SK-N-SH (cell line): ENCODE results near the gene ALX3. TPM values are rescaled to one million over a fixed set of nuclear protein-coding genes. Genes with fewer than 3 reads are reported as not detected.
A peak's percentile ranks its signal among the peaks of the same experiment; 100 is the strongest.

Source experiments
- CTCF ChIA-PET: fragments of 300-600, 350-600 bp; formaldehyde crosslinking; extraction: SDS; loops from one replicate; lab custom pipeline; 2021; lab: Yijun Ruan, JAX
- POLR2A ChIA-PET: fragments of 350-600 bp; sonication (Branson Sonifier 250); formaldehyde crosslinking; extraction: SDS; loops from one replicate; lab custom pipeline; 2020; ENCODE audit warnings: antibody characterized with exemption, inconsistent platforms; lab: Yijun Ruan, JAX
- DNase-seq: peaks from one replicate; pipeline ENCODE4 v3.0.0; 2012
- H2AFZ ChIP-seq: fragments of 200-600 bp; sonication (generic); 2 replicates; pipeline ENCODE4 v1.8.1; 2016; ENCODE audit warnings: antibody characterized with exemption, mild to moderate bottlenecking, low read depth
- H3F3A ChIP-seq: fragments of 200-600 bp; sonication (generic); replicated peaks from 2 replicates; pipeline ENCODE3; 2016; ENCODE audit warnings: antibody characterized with exemption, mild to moderate bottlenecking; ENCODE audit not compliant: insufficient read depth
- H3K27ac ChIP-seq, 2 experiments: fragments of 200-500 bp in 1 of 2; fragments of 200-600 bp in 1 of 2; sonication (Bioruptor generic) in 1 of 2; sonication (generic), shearing (Covaris generic) in 1 of 2; 2 replicates each; pipeline versions ENCODE4 v1.5.1 to v1.6.1; 2014 to 2016; ENCODE audit warnings: low read depth in 2 of 2, inconsistent platforms in 1 of 2, low read length in 1 of 2, mild to moderate bottlenecking in 1 of 2, mixed read lengths in 1 of 2
- H3K27me3 ChIP-seq: fragments of 200-600 bp; sonication (generic), shearing (Covaris generic); 2 replicates; pipeline ENCODE4 v1.6.1; 2016; ENCODE audit warnings: mixed run types; ENCODE audit not compliant: insufficient read depth
- H3K36me3 ChIP-seq, 2 experiments: fragments of 200-500 bp in 1 of 2; fragments of 200-600 bp in 1 of 2; sonication (Bioruptor generic) in 1 of 2; sonication (generic) in 1 of 2; replicated peaks in 1 of 2; 2 replicates each; pipeline versions ENCODE3 to v1.5.1; 2014 to 2016; ENCODE audit warnings: low read length in 1 of 2, mild to moderate bottlenecking in 1 of 2; ENCODE audit not compliant: insufficient read depth in 2 of 2, control insufficient read depth in 1 of 2
- H3K4me1 ChIP-seq, 2 experiments: fragments of 200-500 bp in 1 of 2; fragments of 200-600 bp in 1 of 2; sonication (Bioruptor generic) in 1 of 2; sonication (generic), shearing (Covaris generic) in 1 of 2; 2 replicates each; pipeline versions ENCODE4 v1.5.1 to v1.6.1; 2014 to 2016; ENCODE audit warnings: low read depth in 1 of 2, low read length in 1 of 2, mixed run types in 1 of 2; ENCODE audit not compliant: insufficient read depth in 2 of 2, control insufficient read depth in 1 of 2
- H3K4me2 ChIP-seq: fragments of 200-600 bp; sonication (generic), shearing (Covaris generic); 2 replicates; pipeline ENCODE4 v1.6.1; 2017; ENCODE audit warnings: mixed run types
- H3K4me3 ChIP-seq, 2 experiments: fragments of 200-500 bp in 1 of 2; fragments of 200-600 bp in 1 of 2; sonication (Bioruptor generic) in 1 of 2; sonication (generic), shearing (Covaris generic) in 1 of 2; 2 replicates each; pipeline versions ENCODE4 v1.5.1 to v1.8.1; 2014 to 2016; ENCODE audit warnings: low read depth in 2 of 2, inconsistent platforms in 1 of 2, low read length in 1 of 2, mild to moderate bottlenecking in 1 of 2, mixed read lengths in 1 of 2, moderate library complexity in 1 of 2
- H3K79me2 ChIP-seq: fragments of 200-600 bp; sonication (generic); 2 replicates; pipeline ENCODE4 v1.8.1; 2017; ENCODE audit warnings: mild to moderate bottlenecking; ENCODE audit not compliant: insufficient read depth
- H3K9ac ChIP-seq: fragments of 200-600 bp; sonication (generic); 2 replicates; pipeline ENCODE4 v1.6.1; 2017; ENCODE audit warnings: mixed run types
- H3K9me2 ChIP-seq: fragments of 200-600 bp; sonication (generic); 2 replicates; pipeline ENCODE4 v1.6.1; 2017; ENCODE audit warnings: mixed run types
- H3K9me3 ChIP-seq: fragments of 200-600 bp; sonication (generic); 2 replicates; pipeline ENCODE4 v1.6.1; 2017; ENCODE audit warnings: mixed run types, mild to moderate bottlenecking, moderate library complexity
- H4K20me1 ChIP-seq: fragments of 200-600 bp; sonication (generic); 2 replicates; pipeline ENCODE4 v1.6.1; 2017; ENCODE audit warnings: mild to moderate bottlenecking, mixed run types; ENCODE audit not compliant: insufficient read depth
- EZH2phosphoT487 ChIP-seq: fragments of 200-600 bp; sonication (generic); IDR thresholded peaks from 2 replicates; pipeline ENCODE4 v1.6.1; 2017; ENCODE audit warnings: low read depth, mixed run types, mild to moderate bottlenecking, antibody characterized with exemption, moderate library complexity, borderline replicate concordance
- FOSL2 ChIP-seq: IDR thresholded peaks from 2 replicates; pipeline ENCODE4 v1.4.0; 2012; ENCODE audit warnings: low read depth, mild to moderate bottlenecking, moderate library complexity, borderline replicate concordance
- FOXM1 ChIP-seq: IDR thresholded peaks from 2 replicates; pipeline ENCODE4 v1.4.0; 2012; ENCODE audit warnings: low read depth, mild to moderate bottlenecking
- GATA2 ChIP-seq: sonication (generic); formaldehyde crosslinking; IDR thresholded peaks from 2 replicates; pipeline ENCODE4 v1.5.0; 2020; ENCODE audit warnings: mild to moderate bottlenecking, missing genetic modification reagents
- MXI1 ChIP-seq: IDR thresholded peaks from 2 replicates; pipeline ENCODE4 v1.6.1; 2012; ENCODE audit warnings: mild to moderate bottlenecking, low read depth, low read length, improper control_type of control experiment
- NFIC ChIP-seq: IDR thresholded peaks from 2 replicates; pipeline ENCODE4 v1.4.0; 2012; ENCODE audit warnings: borderline replicate concordance
- NRF1 ChIP-seq: IDR thresholded peaks from 2 replicates; pipeline ENCODE4 v1.6.1; 2012; ENCODE audit warnings: low read depth, mild to moderate bottlenecking, low read length
- POLR2AphosphoS5 ChIP-seq: IDR thresholded peaks from 2 replicates; pipeline ENCODE4 v1.6.1; 2012; ENCODE audit warnings: low read depth, low read length
- RAD21 ChIP-seq: IDR thresholded peaks from 2 replicates; pipeline ENCODE4 v1.6.1; 2012; ENCODE audit warnings: mild to moderate bottlenecking, low read length
- RFX5 ChIP-seq: IDR thresholded peaks from 2 replicates; pipeline ENCODE4 v1.6.1; 2012; ENCODE audit warnings: mild to moderate bottlenecking, improper control_type of control experiment, low read length
- SIN3A ChIP-seq: IDR thresholded peaks from 2 replicates; pipeline ENCODE4 v1.6.1; 2012; ENCODE audit warnings: low read depth, mild to moderate bottlenecking, low read length, moderate library complexity, borderline replicate concordance
- SMC3 ChIP-seq: IDR thresholded peaks from 2 replicates; pipeline ENCODE4 v1.6.1; 2012; ENCODE audit warnings: low read depth, low read length, improper control_type of control experiment
- TAF1 ChIP-seq: IDR thresholded peaks from 2 replicates; pipeline ENCODE4 v1.6.1; 2012; ENCODE audit warnings: low read depth, mild to moderate bottlenecking, low read length, moderate library complexity, borderline replicate concordance
- TCF12 ChIP-seq: IDR thresholded peaks from 2 replicates; pipeline ENCODE4 v1.4.0; 2012
- TEAD4 ChIP-seq: IDR thresholded peaks from 2 replicates; pipeline ENCODE4 v1.4.0; 2012; ENCODE audit warnings: mild to moderate bottlenecking, borderline replicate concordance; ENCODE audit not compliant: insufficient read depth
- YY1 ChIP-seq: IDR thresholded peaks from 2 replicates; pipeline ENCODE4 v1.4.0; 2012; ENCODE audit warnings: low read depth, mild to moderate bottlenecking
- WGBS: methylation state at CpG from one replicate; pipeline ENCODE4 v1.1.6; 2017; ENCODE audit warnings: low lambda C conversion rate; 5-methylcytosine and 5-hydroxymethylcytosine counted together
- polyA plus RNA-seq, 3 experiments: library from polyadenylated mRNA; depleted of rRNA; stranded (reverse); fragments of >200 nt; gene quantifications; 2 replicates each; pipeline ENCODE4 v1.2.3, GENCODE V29; 2012
- TF ChIP-seq, protein P1 (sequence below): IDR thresholded peaks from 2 replicates; pipeline ENCODE4 v1.4.0; 2012; ENCODE audit warnings: low read depth, borderline replicate concordance
- TF ChIP-seq, protein P2 (sequence below): IDR thresholded peaks from 2 replicates; pipeline ENCODE4 v1.4.0; 2012; ENCODE audit warnings: low read depth, borderline replicate concordance
- TF ChIP-seq, protein P3 (sequence below): fragments of 150-350 bp; IDR thresholded peaks from 2 replicates; pipeline ENCODE4 v1.6.1; 2017; ENCODE audit warnings: antibody characterized with exemption, low read length, low read depth, borderline replicate concordance

ALX3 gene
- polyA plus RNA-seq, 1 of the 3 experiments (the other 2 are of a cell fraction): not detected

DNA sequence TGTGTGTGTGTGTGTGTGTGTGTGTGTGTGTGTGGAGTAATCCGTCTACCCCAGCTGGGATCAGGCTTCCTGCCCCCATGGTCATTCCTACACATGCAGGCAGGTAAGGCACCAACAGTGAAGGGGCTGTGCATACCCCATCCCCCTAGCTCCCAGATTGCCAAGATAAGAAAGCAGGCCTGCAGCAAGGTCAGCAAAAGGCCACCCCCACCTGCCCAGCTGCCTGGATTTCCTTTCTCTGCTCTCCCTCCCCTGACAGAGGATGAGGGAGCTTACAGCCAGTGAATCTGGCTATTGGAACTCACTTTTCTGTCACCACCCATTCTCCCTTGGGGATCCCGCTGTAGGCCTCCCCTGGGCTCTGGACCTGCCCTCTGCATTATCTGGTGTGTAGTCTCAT is 7.9 kb downstream of the ALX3 start (continued):
- TF ChIP-seq MXI1 (no peak), TAF1 (no peak), FOXM1 (no peak), EZH2phosphoT487 (no peak), SMC3 (no peak; the same call in 1 of the 2 replicates), YY1 (no peak), FOSL2 (no peak), TEAD4 (no peak), SIN3A (no peak), GATA2 (CRISPR knock-in tag) (peak; percentile 78), RAD21 (0 out of 2 replicates have a peak, but pooled peaks have one; percentile 9), RFX5 (no peak), TCF12 (no peak), NFIC (no peak), POLR2AphosphoS5 (no peak)
- TF ChIP-seq, protein P1, sequence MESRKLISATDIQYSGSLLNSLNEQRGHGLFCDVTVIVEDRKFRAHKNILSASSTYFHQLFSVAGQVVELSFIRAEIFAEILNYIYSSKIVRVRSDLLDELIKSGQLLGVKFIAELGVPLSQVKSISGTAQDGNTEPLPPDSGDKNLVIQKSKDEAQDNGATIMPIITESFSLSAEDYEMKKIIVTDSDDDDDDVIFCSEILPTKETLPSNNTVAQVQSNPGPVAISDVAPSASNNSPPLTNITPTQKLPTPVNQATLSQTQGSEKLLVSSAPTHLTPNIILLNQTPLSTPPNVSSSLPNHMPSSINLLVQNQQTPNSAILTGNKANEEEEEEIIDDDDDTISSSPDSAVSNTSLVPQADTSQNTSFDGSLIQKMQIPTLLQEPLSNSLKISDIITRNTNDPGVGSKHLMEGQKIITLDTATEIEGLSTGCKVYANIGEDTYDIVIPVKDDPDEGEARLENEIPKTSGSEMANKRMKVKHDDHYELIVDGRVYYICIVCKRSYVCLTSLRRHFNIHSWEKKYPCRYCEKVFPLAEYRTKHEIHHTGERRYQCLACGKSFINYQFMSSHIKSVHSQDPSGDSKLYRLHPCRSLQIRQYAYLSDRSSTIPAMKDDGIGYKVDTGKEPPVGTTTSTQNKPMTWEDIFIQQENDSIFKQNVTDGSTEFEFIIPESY: no peak
- TF ChIP-seq, protein P2, sequence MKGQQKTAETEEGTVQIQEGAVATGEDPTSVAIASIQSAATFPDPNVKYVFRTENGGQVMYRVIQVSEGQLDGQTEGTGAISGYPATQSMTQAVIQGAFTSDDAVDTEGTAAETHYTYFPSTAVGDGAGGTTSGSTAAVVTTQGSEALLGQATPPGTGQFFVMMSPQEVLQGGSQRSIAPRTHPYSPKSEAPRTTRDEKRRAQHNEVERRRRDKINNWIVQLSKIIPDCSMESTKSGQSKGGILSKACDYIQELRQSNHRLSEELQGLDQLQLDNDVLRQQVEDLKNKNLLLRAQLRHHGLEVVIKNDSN: no peak
- TF ChIP-seq, protein P3, sequence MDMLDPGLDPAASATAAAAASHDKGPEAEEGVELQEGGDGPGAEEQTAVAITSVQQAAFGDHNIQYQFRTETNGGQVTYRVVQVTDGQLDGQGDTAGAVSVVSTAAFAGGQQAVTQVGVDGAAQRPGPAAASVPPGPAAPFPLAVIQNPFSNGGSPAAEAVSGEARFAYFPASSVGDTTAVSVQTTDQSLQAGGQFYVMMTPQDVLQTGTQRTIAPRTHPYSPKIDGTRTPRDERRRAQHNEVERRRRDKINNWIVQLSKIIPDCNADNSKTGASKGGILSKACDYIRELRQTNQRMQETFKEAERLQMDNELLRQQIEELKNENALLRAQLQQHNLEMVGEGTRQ: no peak
- TF ChIP-seq, all 33 proteins: peak for 6

DNA sequence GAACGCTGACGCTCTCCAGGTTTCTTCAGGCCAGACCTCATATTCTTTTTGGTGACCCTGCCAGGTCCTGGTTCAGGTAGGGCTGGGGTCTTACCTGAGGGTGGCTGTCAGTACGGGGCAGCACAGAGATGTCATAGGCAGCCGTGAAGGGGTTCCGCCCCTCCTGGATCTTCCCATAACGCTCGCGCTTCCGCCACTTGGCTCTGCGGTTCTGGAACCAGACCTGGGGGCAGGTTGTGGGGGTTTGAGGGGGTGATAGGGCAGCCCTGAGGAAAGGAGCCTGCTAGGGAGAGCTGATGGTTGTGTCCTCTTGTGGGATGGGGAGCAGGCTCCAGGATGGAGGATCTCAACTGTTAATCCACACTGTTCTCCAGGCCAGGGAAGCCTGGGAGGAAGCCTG is 9.1 kb downstream of the ALX3 start:
- Histone ChIP-seq H3K27me3 (no peaks in the 10 kb centered on the region), H3K9me3 (no peaks in the 10 kb centered on the region), H3K4me2 (no peak overlapping the region), H3K9me2 (no peaks in the 10 kb centered on the region), H3K36me3 (peaks cover 14 to 20% of the 10 kb centered on the region in 2 experiments), H3F3A (peaks cover 25% of the 10 kb centered on the region), H4K20me1 (peaks cover 9% of the 10 kb centered on the region), H2AFZ (no peak overlapping the region), H3K9ac (no peak overlapping the region), H3K79me2 (no peaks in the 10 kb centered on the region), H3K4me1 (peaks cover 30 to 96% of the 10 kb centered on the region in 2 experiments), H3K4me3 (no peak overlapping the region), H3K27ac (peak overlapping the region in 1 of 2 experiments; percentile 93; a peak in 2 of 4 replicates)
- TF ChIP-seq NRF1: no peak
- ChIA-PET POLR2A (no interaction called here), CTCF (interaction anchor here (1.6 to 42.0 kb wide), 4 partner anchors 10 to 135 kb away, joined by 7 to 1768 read pairs (median 40); partner anchors contain the start of gene UBL4B)
- WGBS: 98% methylated on average over 8 of the region's 10 CpGs
- DNase-seq: no peak
